Fibroblast of peridontal ligament (primary cell): ENCODE data around the gene ROGDI.
A peak's percentile ranks its signal among the peaks of the same experiment; 100 is the strongest.
"Not testable (repeated sequence)": the region's sequence is repeated elsewhere in the genome, so short reads cannot be mapped to it uniquely, and the experiment has no call there.

Experiments used
- DNase-seq: peaks from one replicate; pipeline ENCODE4 v3.0.0-alpha.2; 2010; ENCODE audit errors: extremely low read depth

Gene ROGDI

DNA sequence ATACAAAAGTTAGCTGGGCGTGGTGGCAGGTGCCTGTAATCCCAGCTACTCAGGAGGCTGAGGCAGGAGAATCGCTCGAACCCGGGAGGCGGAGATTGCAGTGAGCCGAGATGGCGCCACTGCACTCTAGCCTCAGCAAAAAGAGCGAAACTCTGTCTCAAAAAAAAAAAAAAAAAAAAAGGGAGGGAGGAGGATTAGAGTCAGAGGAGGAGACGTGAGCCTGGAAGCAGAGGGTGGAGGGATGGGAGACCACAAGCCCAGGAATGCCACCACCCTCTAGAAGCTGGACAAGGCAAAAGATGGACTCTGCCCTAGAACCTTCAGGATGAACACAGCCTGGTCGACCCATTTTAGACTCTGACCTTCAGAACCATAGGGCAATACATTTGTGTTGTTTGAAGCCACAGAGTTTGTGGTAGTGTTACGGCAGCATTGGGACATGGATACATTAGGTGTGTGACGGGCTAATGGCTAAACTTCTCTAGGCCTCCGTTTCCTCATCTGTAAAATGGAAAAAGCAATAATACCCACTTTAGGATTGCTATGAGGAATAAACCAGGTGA is 9.4 kb downstream of the ROGDI start:
- no peak for DNase-seq

GRCh38 chr16:4790871-4791270 is 11.6 kb downstream of the ROGDI start:
- no peak for DNase-seq

- no peak for DNase-seq
Observed at GRCh38 chr16:4790261-4790660, 12.2 kb downstream of the ROGDI start.

- DNase-seq, result no peak
Observed at GRCh38 chr16:4788910-4789309, 13.5 kb downstream of the ROGDI start.

DNA sequence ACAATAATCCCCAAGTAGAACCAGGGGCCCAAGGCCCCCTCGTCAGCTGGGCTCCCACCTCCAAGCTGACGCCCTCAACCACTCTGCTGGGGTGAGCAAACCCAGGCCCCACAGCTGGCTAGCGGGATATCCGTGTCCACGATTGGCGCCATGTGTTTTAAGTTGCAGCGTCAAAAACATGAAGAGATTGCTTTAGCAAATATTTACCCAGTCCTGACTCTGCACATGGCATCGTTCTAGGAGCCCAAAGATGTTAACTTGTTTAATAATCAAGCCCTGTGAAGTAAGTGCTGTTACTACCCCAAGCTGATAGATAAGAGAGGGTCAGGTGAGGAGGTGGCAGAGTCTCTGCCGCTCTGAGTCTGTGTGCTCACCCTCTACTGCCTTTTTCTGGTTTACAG is 13.9 kb downstream of the ROGDI start:
- DNase-seq, result no peak

DNA sequence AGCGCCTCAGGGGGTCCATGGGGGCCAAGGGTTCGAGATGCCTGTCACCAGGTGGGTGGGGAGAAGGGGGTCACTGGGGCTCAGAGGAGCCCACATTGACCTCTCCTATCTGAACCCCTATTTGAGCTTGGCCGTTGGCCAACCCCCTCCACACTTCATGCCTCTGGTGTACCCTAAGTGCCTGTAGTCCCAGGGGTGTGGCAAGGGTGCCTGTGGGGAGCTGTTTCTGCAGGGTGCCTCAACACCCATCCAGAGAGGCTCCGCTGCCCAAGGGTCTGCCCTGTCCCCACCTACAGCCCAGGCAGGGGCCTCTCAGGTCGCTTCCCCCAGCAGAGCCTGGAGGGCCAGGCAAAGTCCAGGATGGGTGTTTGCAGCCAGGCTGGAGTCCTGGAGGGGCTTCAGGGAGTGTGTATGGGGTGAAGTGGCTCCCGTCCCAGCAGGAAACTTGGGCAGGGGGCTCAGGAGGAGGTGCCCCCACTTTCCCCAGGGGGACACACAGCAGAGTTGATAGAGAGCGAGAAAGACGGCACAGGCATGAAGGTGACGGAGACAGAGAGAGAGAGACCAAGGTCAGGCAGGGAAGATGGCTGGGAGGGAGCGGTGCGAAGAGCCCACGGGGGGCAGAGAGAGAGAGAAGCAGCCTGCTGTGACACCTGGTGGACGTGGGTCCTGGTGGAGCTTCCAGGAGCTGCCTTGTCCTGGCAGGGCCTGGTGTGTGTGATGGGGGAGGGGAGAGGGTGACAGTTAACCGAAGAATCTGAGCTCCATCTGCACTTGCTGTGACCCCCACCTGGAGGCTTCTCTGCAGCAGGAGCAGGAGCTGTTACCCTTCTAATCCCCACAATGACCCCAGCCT is 14.6 kb downstream of the ROGDI start, which contains the start of gene SEPTIN12:
SEPTIN12 (minus strand) TSS at position 719 of the 856 bp plus-strand sequence; CDS start at position 19, 700 bp downstream.
- DNase-seq, result no peak

GRCh38 chr16:4787068-4787467 is 15.4 kb downstream of the ROGDI start:
- DNase-seq, result no peak

- no peak for DNase-seq
Observed at GRCh38 chr16:4785758-4786433, 16.5 kb downstream of the ROGDI start.

DNA sequence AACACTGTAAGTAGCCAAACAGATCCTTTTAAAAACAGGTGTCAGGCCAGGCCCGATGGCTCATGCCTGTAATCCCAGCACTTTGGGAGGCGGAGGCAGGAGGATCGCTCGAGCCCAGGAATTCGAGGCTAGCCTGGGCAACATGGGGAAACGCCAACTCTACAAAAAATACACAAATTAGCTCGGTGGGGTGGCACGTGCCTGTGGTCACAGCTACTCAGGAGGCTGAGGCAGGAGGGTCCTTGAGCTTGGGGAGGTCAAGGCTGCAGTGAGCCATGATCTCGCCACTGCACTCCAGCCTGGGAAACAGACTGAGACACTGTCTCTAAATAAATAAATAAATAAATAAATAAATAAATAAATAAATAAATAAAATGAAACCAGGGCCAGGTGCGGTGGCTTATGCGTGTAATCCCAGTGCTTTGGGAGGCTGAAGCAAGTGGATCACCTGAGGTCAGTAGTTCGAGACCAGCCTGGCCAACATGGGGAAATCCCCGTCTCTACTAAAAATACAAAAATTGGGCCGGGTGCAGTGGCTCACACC is 17.9 kb downstream of the ROGDI start:
- DNase-seq, result not testable (repeated sequence)

- DNase-seq, result no peak
Observed at GRCh38 chr16:4783951-4784336, 18.5 kb downstream of the ROGDI start.

- no peak for DNase-seq
Observed at GRCh38 chr16:4783251-4783950, 19.0 kb downstream of the ROGDI start.

DNA sequence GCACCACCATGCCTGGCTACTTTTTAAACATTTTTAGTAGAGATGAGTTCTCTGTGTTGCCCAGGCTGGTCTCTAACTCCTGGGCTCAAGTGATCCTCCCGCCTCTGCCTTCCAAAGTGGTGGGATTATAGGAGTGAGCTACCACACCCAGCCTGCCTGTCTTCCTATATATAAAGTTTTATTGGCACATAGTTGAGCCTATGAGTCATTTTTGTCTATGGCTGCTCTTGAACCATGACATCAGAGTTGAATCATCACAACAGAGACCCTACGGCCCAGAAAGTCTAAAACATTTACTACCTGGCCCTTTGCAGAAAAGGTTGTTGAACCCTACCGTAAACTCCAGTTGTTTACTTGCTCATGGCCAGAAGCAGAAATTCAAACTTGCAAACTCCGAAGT is 22.2 kb downstream of the ROGDI start:
- DNase-seq, result no peak

- no peak for DNase-seq
Observed at GRCh38 chr16:4778050-4778392, 24.4 kb downstream of the ROGDI start.

GRCh38 chr16:4777339-4778049 is 24.9 kb downstream of the ROGDI start:
- DNase-seq, result no peak

- DNase-seq, result no peak
Observed at GRCh38 chr16:4776141-4776705, 26.2 kb downstream of the ROGDI start.

DNA sequence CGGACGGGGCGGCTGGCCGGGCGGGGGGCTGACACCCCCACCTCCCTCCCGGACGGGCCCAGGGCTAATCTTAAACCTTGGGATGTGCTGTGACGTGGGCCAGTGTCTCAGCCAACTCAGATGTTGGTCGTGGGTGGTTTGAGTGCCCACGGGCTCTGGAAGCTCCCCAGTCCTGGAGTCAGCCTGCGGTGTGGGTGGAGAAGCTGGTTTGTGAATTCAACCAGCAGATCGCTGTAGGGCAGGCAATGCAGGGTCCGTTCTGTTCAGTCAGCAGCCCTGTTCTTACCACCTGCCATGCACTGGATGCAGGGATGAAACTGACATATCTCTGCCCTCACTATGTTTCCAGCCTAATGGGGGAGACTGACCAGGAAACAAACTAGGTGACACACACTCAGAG is 27.4 kb downstream of the ROGDI start:
- no peak for DNase-seq

GRCh38 chr16:4772351-4772750 is 30.1 kb downstream of the ROGDI start:
- no peak for DNase-seq

GRCh38 chr16:4771646-4772045 is 30.8 kb downstream of the ROGDI start:
- DNase-seq, result no peak

GRCh38 chr16:4769306-4769638 is 33.2 kb downstream of the ROGDI start:
- no peak for DNase-seq

DNA sequence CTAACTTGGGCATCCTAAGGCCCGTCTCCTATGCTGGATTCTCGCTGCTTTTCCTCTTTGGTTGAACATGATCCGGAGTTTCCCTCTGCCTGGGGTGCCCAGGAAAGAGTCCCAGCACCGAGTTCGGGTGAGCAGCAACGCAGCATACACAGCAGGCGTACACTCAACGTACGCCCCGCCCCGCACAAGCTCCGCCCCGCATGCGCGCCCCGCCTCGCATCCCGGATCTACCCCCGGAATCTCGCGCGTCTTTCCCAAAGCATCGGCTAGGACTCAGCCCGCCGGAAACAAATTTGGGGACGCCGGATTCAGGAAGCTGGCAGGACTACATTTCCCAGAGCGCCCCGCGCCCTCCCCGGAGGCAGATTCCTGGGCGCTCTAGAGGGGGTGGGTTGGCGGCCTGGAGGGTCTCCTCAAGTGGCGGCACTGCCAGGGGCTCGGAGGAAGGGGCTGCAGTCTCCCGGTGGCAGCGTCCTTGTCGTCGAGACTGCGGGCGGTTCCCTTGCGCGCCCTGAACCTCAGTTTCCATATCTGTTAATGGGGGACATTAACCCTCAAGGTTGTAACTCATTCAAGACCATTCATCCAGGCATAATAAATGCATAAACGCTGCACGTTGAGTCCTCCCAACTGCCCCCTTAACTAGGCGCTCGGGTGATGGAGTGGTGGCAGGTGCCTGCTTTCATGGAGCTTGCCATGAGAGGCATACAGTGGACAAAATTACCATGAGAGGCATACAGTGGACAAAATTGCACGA is 33.7 kb downstream of the ROGDI start:
- peak; percentile 93 for DNase-seq
